ENCODE measurements around the gene MAP3K3.
A peak's percentile ranks its signal among the peaks of the same experiment; 100 is the strongest.

MAP3K3 gene

DNA sequence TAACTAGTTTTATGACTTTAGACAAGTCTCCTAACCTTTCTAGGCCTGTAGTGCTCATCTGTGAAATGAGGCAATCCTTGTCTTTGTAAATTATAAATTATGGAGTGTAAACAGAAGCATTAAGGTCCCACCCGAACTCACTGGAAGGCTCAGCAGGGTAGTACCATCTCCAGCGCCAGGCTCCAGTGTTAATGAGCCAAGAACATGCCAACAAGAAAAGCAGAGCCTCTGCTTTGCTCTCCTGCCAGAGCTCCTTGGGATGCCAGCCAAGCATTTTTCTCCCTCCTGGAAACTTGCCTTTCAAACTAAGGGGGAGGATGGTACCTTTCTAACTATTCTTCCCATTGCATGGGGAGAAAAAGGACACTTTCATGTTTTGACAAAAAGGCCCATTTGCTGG lies 62.8 kb downstream of the MAP3K3 start:
- DNase-seq, result no peak

GRCh38 chr17:63685578-63685977 lies 63.4 kb downstream of the MAP3K3 start:
- no peak for TF ChIP-seq POLR2A (IDR thresholded peaks at IDR 0.05; ENCODE audit: low read length)
- no peak for TF ChIP-seq GATA1 (IDR thresholded peaks at IDR 0.05; ENCODE audit: low read depth, low read length)

More for the DNA sequence above, 62.8 kb downstream of the MAP3K3 start:
- TF ChIP-seq GATA1 (IDR thresholded peaks at IDR 0.05; ENCODE audit: low read depth, low read length) (no peak), POLR2A (IDR thresholded peaks at IDR 0.05; ENCODE audit: low read length) (no peak)

DNA sequence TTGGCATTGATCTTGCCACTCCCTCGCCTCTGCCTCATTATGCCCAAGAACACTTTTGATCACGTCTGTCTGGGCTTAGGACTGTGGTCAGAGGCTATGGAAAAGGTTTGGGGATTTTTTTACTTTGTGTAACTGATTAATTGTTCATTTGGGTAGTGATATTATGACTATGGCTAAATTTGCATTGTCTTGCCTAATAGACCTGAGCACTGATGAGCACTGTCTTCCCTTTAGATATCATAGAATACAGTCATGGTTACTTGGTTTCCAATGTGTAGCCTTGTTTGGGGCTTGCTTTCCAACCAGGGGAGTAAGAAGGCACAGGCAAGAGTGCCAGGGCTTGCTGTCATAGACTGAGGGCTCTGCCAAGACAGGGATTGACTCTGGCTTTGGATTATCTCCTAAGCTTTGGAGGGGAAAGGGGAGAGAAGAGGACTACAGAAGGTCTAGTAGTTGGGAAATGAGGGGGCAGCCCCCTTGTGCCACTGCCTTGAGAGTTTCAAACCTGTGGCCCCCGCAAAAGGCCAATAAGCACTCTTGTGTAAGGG lies 64.0 kb downstream of the MAP3K3 start:
- TF ChIP-seq GATA1 (IDR thresholded peaks at IDR 0.05; ENCODE audit: low read depth, low read length) (no peak), POLR2A (IDR thresholded peaks at IDR 0.05; ENCODE audit: low read length) (no peak)
- no peak for DNase-seq

More at GRCh38 chr17:63685578-63685977, 63.4 kb downstream of the MAP3K3 start:
- no peak for DNase-seq

GRCh38 chr17:63688396-63689020 lies 66.3 kb downstream of the MAP3K3 start:
- DNase-seq, result no peak
- no peak for TF ChIP-seq POLR2A (IDR thresholded peaks at IDR 0.05; ENCODE audit: low read length)
- TF ChIP-seq GATA1 (IDR thresholded peaks at IDR 0.05; ENCODE audit: low read depth, low read length), result no peak

DNA sequence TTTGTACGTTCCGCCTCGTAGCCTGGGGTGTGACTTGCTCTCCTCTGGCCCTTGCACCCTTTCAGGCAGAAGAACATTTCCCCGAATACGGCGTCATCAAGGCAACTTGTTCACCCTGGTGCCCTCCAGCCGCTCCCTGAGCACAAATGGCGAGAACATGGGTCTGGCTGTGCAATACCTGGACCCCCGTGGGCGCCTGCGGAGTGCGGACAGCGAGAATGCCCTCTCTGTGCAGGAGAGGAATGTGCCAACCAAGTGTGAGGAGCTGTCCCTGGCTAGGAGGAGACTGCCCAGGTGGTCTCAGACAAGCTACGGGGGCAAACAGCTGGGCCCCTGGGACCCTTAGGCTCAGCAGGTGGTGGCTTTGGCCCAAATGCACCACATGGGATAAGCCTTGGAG lies 67.3 kb downstream of the MAP3K3 start:
- DNase-seq, result no peak
- no peak for TF ChIP-seq GATA1 (IDR thresholded peaks at IDR 0.05; ENCODE audit: low read depth, low read length)
- TF ChIP-seq POLR2A (IDR thresholded peaks at IDR 0.05; ENCODE audit: low read length), result no peak

DNA sequence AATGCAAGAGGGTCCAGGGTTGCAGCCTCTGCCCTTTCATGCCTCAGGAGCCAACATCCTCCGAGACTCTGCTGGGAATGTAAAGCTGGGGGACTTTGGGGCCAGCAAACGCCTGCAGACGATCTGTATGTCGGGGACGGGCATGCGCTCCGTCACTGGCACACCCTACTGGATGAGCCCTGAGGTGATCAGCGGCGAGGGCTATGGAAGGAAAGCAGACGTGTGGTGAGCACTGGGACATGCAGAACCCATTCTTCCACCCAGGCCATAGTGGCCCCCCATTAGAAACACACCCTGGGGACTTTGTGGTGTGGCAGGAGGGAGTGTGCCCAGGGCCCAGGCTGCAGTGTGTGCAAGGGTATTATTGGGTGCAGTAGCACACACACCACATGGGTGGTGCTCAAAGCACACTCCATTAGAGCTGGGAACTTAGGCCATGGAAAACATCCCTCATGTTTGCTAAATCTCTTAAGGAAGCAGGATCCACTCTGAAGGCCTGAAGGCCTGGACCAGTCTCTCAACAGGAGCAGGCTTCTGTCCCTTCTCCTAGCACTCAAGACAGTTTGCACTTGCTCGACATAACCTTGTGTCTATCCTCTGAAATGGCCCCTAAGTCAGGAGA lies 70.1 kb downstream of the MAP3K3 start:
- no peak for DNase-seq
- TF ChIP-seq POLR2A (IDR thresholded peaks at IDR 0.05; ENCODE audit: low read length) (no peak), GATA1 (IDR thresholded peaks at IDR 0.05; ENCODE audit: low read depth, low read length) (no peak)

- no peak for TF ChIP-seq GATA1 (IDR thresholded peaks at IDR 0.05; ENCODE audit: low read depth, low read length)
- no peak for TF ChIP-seq POLR2A (IDR thresholded peaks at IDR 0.05; ENCODE audit: low read length)
- DNase-seq, result no peak
These were observed 71.3 kb downstream of the MAP3K3 start for GRCh38 chr17:63693411-63694113.

- DNase-seq, result no peak
- TF ChIP-seq POLR2A (IDR thresholded peaks at IDR 0.05; ENCODE audit: low read length) (no peak), GATA1 (IDR thresholded peaks at IDR 0.05; ENCODE audit: low read depth, low read length) (no peak)
These were observed 72.2 kb downstream of the MAP3K3 start for GRCh38 chr17:63694229-63694949.

DNA sequence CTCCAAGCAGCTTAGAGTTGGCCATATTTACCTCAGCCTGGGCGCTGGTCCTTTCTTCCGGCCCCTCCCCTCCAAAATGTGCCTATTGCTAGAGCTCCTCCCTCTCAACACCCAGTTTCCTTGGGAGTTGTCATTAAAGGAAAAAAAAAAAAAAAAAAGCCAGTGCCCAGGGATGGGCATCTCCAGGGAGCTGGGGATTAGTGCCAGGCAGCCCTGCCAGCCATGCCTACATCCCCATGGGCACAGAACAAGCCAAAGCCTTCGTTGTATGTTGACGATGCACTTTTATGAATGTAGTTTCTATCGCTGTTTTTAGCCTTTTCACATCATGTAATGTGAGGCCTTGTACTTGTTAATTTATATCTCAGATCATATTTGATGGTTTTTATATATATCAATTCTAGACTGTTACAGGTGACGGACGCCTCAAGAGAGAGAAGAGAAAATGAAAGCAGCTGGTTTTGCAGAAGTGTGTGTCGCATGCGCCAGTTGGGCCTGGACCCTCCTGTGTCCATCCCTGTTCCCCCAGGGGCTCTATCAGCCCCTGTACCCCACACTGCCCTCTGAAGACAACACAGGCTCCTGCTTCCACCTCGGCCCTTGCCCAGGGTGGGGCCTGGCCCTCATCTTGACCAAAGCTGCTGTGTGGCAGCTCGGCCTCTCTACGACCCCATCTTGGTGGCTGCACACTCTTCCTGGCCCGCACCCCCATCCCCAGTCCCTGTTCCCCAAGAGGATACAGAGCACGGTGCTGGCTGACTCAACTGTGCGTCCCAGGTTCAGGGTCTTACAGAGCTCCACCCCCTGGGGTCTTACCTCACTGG lies 72.9 kb downstream of the MAP3K3 start:
- no peak for DNase-seq
- no peak for TF ChIP-seq GATA1 (IDR thresholded peaks at IDR 0.05; ENCODE audit: low read depth, low read length)
- no peak for TF ChIP-seq POLR2A (IDR thresholded peaks at IDR 0.05; ENCODE audit: low read length)

DNA sequence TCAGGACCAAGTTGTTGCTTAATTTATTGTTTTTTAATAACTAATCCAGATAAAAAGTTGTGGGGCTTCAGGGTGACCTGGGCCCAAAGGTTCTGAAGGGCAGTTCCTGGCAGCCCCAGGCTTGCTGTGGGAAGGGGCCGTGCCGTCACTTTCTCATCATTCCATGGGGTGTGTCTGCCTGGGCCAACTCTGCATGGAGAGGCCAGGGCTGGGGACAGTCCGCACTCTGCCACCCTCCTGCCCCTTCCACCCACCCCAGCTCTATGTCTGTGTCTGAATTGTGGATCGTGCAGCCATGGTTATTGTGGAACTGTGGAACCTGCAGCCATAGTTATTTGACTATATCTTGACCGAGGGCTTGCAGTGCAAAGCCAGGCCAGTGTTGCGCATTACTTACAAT lies 73.7 kb downstream of the MAP3K3 start:
- DNase-seq, result no peak

GRCh38 chr17:63696381-63696961 lies 74.3 kb downstream of the MAP3K3 start:
- DNase-seq, result peak; percentile 40 to 46
- TF ChIP-seq POLR2A (IDR thresholded peaks at IDR 0.05; ENCODE audit: low read length), result no peak
- no peak for TF ChIP-seq GATA1 (IDR thresholded peaks at IDR 0.05; ENCODE audit: low read depth, low read length)

More for the DNA sequence above, 73.7 kb downstream of the MAP3K3 start:
- no peak for TF ChIP-seq GATA1 (IDR thresholded peaks at IDR 0.05; ENCODE audit: low read depth, low read length)
- TF ChIP-seq POLR2A (IDR thresholded peaks at IDR 0.05; ENCODE audit: low read length), result no peak
